ENCODE data around the gene TIMM13. TPM values are rescaled to one million over a fixed set of nuclear protein-coding genes. Genes with fewer than 3 reads are reported as not detected.

TIMM13 gene
- total and polyA plus RNA-seq, 2 donors (not counting 1 experiment from before 2014, with no cell fraction given): 19.4 to 32.5 TPM

DNA sequence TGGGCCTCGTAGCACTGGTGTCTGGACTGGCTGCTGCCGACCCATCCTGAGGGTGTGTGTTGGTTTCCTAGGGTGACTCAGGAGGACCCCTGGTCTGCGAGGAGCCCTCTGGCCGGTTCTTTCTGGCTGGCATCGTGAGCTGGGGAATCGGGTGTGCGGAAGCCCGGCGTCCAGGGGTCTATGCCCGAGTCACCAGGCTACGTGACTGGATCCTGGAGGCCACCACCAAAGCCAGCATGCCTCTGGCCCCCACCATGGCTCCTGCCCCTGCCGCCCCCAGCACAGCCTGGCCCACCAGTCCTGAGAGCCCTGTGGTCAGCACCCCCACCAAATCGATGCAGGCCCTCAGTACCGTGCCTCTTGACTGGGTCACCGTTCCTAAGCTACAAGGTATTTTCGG lies 13.8 kb downstream of the TIMM13 start:
- DNase-seq (no peak), ATAC-seq (ENCODE audit: low read depth) (no peak)
- Histone ChIP-seq H3K9ac (ENCODE audit: low read length) (no peak overlapping the region), H2AFZ (ENCODE audit: insufficient read depth, low read depth, low read length, poor library complexity, severe bottlenecking) (no peak overlapping the region), H3K79me2 (ENCODE audit: control insufficient read depth, insufficient read depth, low read length) (no peaks in the 10 kb centered on the region), H3K27ac (ENCODE audit: low read length in 2 of 2) (no peak overlapping the region), H3K4me2 (replicated peaks; ENCODE audit: low read depth, low read length, poor library complexity, severe bottlenecking) (no peak overlapping the region), H4K20me1 (ENCODE audit: control insufficient read depth, insufficient read depth, low read length, poor library complexity, severe bottlenecking) (no peaks in the 10 kb centered on the region), H3K9me3 (ENCODE audit: control extremely low read depth in 1 of 3, control insufficient read depth in 2 of 3, insufficient read depth in 1 of 3, low read length in 2 of 3) (peaks cover 0 to 22% (median 0%) of the 10 kb centered on the region in 3 donors), H3K36me3 (replicated peaks in 1 of 2; ENCODE audit: control extremely low read depth in 1 of 2, control insufficient read depth in 1 of 2, extremely low read depth in 1 of 2, insufficient read depth in 2 of 2, low read length in 1 of 2) (no peaks in the 10 kb centered on the region), H3K4me1 (ENCODE audit: control insufficient read depth in 2 of 2, insufficient read depth in 2 of 2, low read length in 2 of 2) (no peaks in the 10 kb centered on the region), H3K4me3 (ENCODE audit: control extremely low read depth in 1 of 5, extremely low read depth in 1 of 5, insufficient read depth in 1 of 5, low read depth in 2 of 5, low read length in 4 of 5) (no peak overlapping the region), H3K27me3 (replicated peaks in 1 of 4; ENCODE audit: control extremely low read depth in 1 of 4, control insufficient read depth in 3 of 4, insufficient read depth in 4 of 4, low read length in 3 of 4) (peaks cover 0 to 5% (median 1%) of the 10 kb centered on the region in 4 experiments)
- Mint-ChIP-seq H3K4me3 (no peak overlapping the region), H3K4me1 (no peaks in the 10 kb centered on the region), H3K27ac (no peak overlapping the region), H3K27me3 (peaks cover 9% of the 10 kb centered on the region), H3K9me3 (ENCODE audit: insufficient read depth) (no peaks in the 10 kb centered on the region)
- TF ChIP-seq EZH2 (IDR thresholded peaks at IDR 0.05; ENCODE audit: borderline replicate concordance, insufficient read depth, low read depth, low read length, poor library complexity, severe bottlenecking): no peak
- TF ChIP-seq, protein P1, sequence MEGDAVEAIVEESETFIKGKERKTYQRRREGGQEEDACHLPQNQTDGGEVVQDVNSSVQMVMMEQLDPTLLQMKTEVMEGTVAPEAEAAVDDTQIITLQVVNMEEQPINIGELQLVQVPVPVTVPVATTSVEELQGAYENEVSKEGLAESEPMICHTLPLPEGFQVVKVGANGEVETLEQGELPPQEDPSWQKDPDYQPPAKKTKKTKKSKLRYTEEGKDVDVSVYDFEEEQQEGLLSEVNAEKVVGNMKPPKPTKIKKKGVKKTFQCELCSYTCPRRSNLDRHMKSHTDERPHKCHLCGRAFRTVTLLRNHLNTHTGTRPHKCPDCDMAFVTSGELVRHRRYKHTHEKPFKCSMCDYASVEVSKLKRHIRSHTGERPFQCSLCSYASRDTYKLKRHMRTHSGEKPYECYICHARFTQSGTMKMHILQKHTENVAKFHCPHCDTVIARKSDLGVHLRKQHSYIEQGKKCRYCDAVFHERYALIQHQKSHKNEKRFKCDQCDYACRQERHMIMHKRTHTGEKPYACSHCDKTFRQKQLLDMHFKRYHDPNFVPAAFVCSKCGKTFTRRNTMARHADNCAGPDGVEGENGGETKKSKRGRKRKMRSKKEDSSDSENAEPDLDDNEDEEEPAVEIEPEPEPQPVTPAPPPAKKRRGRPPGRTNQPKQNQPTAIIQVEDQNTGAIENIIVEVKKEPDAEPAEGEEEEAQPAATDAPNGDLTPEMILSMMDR (IDR thresholded peaks at IDR 0.05): no peak
- intact Hi-C loops (cut with micrococcal nuclease): no loop called here
- 92% methylated on average over 16 of the region's 16 CpGs for WGBS (ENCODE audit: insufficient coverage)
- ChIA-PET CTCF (no interaction called here), POLR2A (no interaction called here)

DNA sequence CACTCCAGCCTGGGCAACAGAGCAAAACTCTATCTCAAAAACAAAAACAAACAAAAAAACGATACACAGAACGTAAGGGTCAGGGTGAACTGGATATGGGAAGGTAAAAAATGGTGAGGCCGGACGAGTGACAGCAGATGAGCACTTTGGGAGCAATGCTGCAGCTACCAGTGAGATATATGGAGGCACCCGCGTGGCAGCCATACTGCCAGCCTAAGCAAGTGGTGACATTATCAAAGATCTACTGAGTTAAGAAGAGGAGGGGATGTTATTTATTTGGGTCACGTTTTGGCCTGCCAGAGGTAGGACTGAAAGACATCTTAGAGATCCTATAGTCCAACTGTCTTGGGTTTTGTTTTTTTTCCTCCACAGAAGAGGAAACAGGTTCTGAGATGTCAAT lies 14.2 kb downstream of the TIMM13 start:
- H3K4me1 Mint-ChIP-seq: no peaks in the 10 kb centered on the region
- no peak for ATAC-seq (ENCODE audit: low read depth)
- Histone ChIP-seq H3K4me2 (replicated peaks; ENCODE audit: low read depth, low read length, poor library complexity, severe bottlenecking) (no peak overlapping the region), H3K79me2 (ENCODE audit: control insufficient read depth, insufficient read depth, low read length) (no peaks in the 10 kb centered on the region), H3K9me3 (ENCODE audit: control extremely low read depth in 1 of 3, control insufficient read depth in 2 of 3, insufficient read depth in 1 of 3, low read length in 2 of 3) (peaks cover 0 to 22% (median 0%) of the 10 kb centered on the region in 3 donors), H2AFZ (ENCODE audit: insufficient read depth, low read depth, low read length, poor library complexity, severe bottlenecking) (no peak overlapping the region), H3K9ac (ENCODE audit: low read length) (no peak overlapping the region), H4K20me1 (ENCODE audit: control insufficient read depth, insufficient read depth, low read length, poor library complexity, severe bottlenecking) (no peaks in the 10 kb centered on the region), H3K4me3 (ENCODE audit: control extremely low read depth in 1 of 5, extremely low read depth in 1 of 5, insufficient read depth in 1 of 5, low read depth in 2 of 5, low read length in 4 of 5) (no peak overlapping the region), H3K36me3 (replicated peaks in 1 of 2; ENCODE audit: control extremely low read depth in 1 of 2, control insufficient read depth in 1 of 2, extremely low read depth in 1 of 2, insufficient read depth in 2 of 2, low read length in 1 of 2) (no peaks in the 10 kb centered on the region), H3K4me1 (ENCODE audit: control insufficient read depth in 2 of 2, insufficient read depth in 2 of 2, low read length in 2 of 2) (no peaks in the 10 kb centered on the region), H3K27ac (ENCODE audit: low read length in 2 of 2) (no peak overlapping the region), H3K27me3 (replicated peaks in 1 of 4; ENCODE audit: control extremely low read depth in 1 of 4, control insufficient read depth in 3 of 4, insufficient read depth in 4 of 4, low read length in 3 of 4) (peaks cover 0 to 5% (median 1%) of the 10 kb centered on the region in 4 experiments)
- no peak for TF ChIP-seq EZH2 (IDR thresholded peaks at IDR 0.05; ENCODE audit: borderline replicate concordance, insufficient read depth, low read depth, low read length, poor library complexity, severe bottlenecking)
- TF ChIP-seq, protein P1 (IDR thresholded peaks at IDR 0.05): no peak
- POLR2A ChIA-PET: no interaction called here
- H3K27me3 Mint-ChIP-seq: peaks cover 9% of the 10 kb centered on the region
- H3K4me3 Mint-ChIP-seq: no peak overlapping the region
- CTCF ChIA-PET: no interaction called here
- DNase-seq: no peak
- H3K9me3 Mint-ChIP-seq (ENCODE audit: insufficient read depth): no peaks in the 10 kb centered on the region
- intact Hi-C loops (cut with micrococcal nuclease): no loop called here
- H3K27ac Mint-ChIP-seq: no peak overlapping the region
- 93% methylated on average over 6 of the region's 7 CpGs for WGBS (ENCODE audit: insufficient coverage)

Data from B cell (primary cell).